HUES6 (cell line): ENCODE measurements around the gene CAMK1D.

Source experiments
- H3K27ac ChIP-seq: 2 replicates; pipeline ENCODE4 v1.7.0; 2013; ENCODE audit warnings: low read depth, mild to moderate bottlenecking, low read length, inconsistent platforms
- H3K27me3 ChIP-seq: 2 replicates; pipeline ENCODE4 v1.6.1; 2013; ENCODE audit warnings: low read length; ENCODE audit not compliant: control insufficient read depth, insufficient read depth
- H3K36me3 ChIP-seq: 2 replicates; pipeline ENCODE4 v1.6.1; 2013; ENCODE audit warnings: low read length; ENCODE audit not compliant: control insufficient read depth, insufficient read depth
- H3K4me1 ChIP-seq: 2 replicates; pipeline ENCODE4 v1.6.1; 2013; ENCODE audit warnings: low read length; ENCODE audit not compliant: control insufficient read depth, insufficient read depth
- H3K4me3 ChIP-seq: 2 replicates; pipeline ENCODE4 v1.5.1; 2013; ENCODE audit warnings: low read depth, low read length
- H3K9ac ChIP-seq: one replicate; pipeline ENCODE4 v1.6.1; 2013; ENCODE audit warnings: mild to moderate bottlenecking, low read length
- H3K9me3 ChIP-seq: 2 replicates; pipeline ENCODE4 v1.6.1; 2013; ENCODE audit warnings: low read depth, low read length; ENCODE audit not compliant: control insufficient read depth, insufficient read depth

CAMK1D gene

DNA sequence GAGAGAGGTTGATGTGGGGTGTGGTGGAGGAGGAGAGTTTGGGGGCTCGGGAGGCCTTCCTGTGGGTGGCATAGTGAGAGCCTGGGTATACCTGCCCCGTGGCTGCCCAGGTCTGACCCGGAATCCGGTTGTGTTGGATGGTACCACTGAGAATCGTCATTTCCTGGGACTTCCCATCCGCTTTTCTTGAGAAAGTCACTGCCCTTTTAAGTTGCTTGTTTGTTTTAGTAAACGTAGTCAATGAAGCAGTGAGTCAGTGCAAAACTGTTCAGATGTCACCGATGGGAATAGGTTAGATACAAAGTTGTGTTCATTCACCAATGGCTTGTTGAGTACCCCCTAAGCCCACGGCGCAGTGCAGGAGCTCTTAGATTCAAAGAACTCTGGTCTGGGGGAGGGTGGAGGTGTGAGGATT lies 285.8 kb downstream of the CAMK1D start:
- no peaks in the 10 kb centered on the region for H3K27me3 ChIP-seq
- no peak overlapping the region for H3K4me3 ChIP-seq
- H3K9me3 ChIP-seq: peaks cover 18% of the 10 kb centered on the region
- no peaks in the 10 kb centered on the region for H3K36me3 ChIP-seq
- H3K9ac ChIP-seq: no peak overlapping the region
- H3K27ac ChIP-seq: no peak overlapping the region
- H3K4me1 ChIP-seq: peaks cover 19% of the 10 kb centered on the region

DNA sequence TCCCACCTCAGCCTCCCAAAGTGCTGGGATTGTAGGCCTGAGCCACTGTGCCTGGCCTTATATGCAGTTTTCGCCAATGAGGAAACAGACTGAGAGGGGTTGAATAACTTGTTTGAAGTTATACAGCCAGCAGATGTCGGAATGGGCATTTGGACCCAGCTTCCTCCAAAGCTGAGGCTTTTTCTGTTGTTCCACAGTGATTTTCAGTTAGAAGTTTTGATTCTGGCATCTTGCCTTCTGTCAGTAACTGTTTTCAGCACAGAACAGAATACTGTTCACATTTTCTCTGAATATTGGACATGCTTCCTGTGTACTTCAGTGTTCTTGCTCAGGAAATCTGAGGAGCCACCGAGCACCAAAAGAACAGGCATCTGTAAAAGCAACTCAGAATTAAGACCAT lies 287.2 kb downstream of the CAMK1D start:
- no peak overlapping the region for H3K4me3 ChIP-seq
- H3K4me1 ChIP-seq: peaks cover 19% of the 10 kb centered on the region
- no peak overlapping the region for H3K27ac ChIP-seq
- no peaks in the 10 kb centered on the region for H3K36me3 ChIP-seq
- H3K9me3 ChIP-seq: peaks cover 7% of the 10 kb centered on the region
- no peak overlapping the region for H3K9ac ChIP-seq
- H3K27me3 ChIP-seq: no peaks in the 10 kb centered on the region

DNA sequence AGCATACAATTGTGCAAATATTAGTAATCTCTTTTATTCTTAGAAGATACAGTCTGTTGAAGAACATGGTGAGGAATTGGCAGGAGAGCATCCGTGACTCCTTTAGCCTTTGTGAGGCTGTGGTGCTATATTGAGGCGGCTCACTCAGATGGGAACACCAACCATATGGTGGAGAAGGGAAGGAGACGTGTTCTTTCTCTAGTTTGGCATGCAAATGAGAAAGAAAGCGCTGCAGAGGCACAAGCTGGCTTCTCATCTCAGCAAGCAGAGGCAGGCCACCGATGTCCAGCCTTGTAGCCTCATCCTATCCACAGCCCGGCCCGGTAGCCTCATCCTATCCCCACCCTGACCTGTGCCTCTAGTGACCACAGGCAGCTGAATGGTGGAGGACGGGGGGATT lies 288.3 kb downstream of the CAMK1D start:
- no peaks in the 10 kb centered on the region for H3K27me3 ChIP-seq

DNA sequence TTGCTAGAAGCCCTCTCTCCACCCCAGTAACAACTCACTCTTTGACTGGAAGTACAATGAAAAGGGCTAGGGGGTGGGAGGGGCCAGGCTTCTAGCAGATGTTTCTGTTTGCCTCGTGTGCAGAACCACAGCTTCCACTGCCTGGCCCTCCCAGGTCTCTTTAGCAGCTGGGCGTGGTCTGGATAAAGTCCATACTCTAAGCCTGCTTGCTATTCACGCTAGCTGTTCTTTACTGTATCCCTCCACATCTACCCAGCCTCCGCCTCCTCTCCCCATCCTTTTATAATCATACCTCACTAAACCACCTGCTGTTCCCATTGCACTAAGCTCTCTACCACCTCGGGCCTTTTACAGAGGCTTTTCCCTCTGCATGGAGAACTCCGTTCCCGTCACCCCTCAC lies 288.8 kb downstream of the CAMK1D start:
- H3K27ac ChIP-seq: no peak overlapping the region
- no peaks in the 10 kb centered on the region for H3K27me3 ChIP-seq
- H3K4me3 ChIP-seq: no peak overlapping the region
- no peaks in the 10 kb centered on the region for H3K9me3 ChIP-seq
- H3K36me3 ChIP-seq: no peaks in the 10 kb centered on the region
- peaks cover 19% of the 10 kb centered on the region for H3K4me1 ChIP-seq
- no peak overlapping the region for H3K9ac ChIP-seq

More for the DNA sequence above, 288.3 kb downstream of the CAMK1D start:
- peaks cover 19% of the 10 kb centered on the region for H3K4me1 ChIP-seq
- H3K4me3 ChIP-seq: no peak overlapping the region
- H3K27ac ChIP-seq: no peak overlapping the region
- no peak overlapping the region for H3K9ac ChIP-seq
- H3K9me3 ChIP-seq: no peaks in the 10 kb centered on the region
- H3K36me3 ChIP-seq: no peaks in the 10 kb centered on the region

DNA sequence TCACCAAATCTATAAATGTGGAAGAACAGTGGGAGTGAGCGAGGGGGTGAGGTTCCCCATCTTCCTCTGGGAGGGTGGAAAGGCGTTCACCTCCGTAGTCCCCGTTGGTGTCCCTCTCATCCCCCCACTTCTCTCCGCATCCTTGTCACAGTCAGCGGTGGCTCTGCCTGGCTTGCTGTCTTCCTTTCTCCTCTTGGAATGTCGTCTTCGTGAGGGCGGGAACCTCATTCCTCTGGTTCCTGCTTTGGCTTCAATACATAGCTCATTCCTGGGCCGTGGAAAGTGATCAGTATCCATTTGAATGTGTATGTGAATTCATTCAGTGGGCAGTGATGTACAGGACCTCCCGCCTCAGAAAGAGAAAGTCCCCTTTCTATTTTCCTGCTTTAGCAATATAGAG lies 289.4 kb downstream of the CAMK1D start:
- H3K27ac ChIP-seq: no peak overlapping the region
- no peaks in the 10 kb centered on the region for H3K36me3 ChIP-seq
- no peaks in the 10 kb centered on the region for H3K9me3 ChIP-seq
- no peaks in the 10 kb centered on the region for H3K27me3 ChIP-seq
- peak overlapping the region; percentile 29; the same call in 1 of the 2 replicates for H3K4me3 ChIP-seq
- H3K4me1 ChIP-seq: peaks cover 19% of the 10 kb centered on the region
- H3K9ac ChIP-seq: peak overlapping the region; percentile 21

DNA sequence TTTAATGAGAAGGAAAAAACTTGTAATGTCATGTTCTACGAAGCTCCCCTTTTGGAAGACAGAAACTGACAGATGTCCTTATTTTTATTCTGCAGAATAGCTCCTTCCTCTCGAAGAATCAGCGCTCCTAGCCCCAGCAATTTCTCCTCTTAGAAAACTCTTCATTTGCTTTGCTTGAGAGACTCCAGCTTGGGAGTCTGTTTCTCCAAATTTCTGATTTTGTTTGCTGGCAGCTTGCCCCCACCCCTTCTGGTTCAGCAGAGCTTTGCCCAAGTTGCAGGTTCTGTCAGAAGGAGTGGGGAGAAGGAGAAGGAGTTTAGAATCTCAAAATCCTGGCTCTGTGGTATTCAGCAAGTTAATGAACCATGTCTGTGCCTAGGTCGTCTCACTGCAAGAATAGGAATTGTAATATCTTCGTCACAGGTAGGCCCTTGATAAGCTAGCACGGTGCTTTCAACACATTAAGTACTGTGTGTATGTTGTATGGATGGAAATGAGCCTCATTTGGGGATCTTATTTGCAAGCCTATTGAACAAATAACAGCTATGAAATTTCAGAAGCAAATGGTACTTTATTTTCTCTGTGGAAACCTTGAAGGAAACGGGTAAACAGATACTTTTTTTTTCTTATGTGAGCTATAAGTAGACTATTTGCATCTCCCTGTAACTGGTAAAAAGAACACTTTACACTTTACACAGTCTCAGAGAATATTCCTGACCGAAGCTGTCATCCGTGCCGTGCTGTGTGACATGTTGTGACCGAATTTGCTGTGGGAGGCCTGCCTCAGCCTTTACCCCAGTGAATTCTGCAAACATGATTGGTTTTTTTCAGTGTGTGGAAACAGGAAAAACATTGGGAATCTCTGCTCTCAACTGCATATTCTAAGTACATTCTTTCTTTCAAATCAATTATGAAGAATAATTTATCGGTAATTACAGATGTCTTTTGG lies 290.9 kb downstream of the CAMK1D start:
- no peak overlapping the region for H3K9ac ChIP-seq
- H3K9me3 ChIP-seq: no peaks in the 10 kb centered on the region
- no peaks in the 10 kb centered on the region for H3K36me3 ChIP-seq
- no peak overlapping the region for H3K27ac ChIP-seq
- H3K4me3 ChIP-seq: no peak overlapping the region
- H3K4me1 ChIP-seq: peaks cover 19% of the 10 kb centered on the region
- H3K27me3 ChIP-seq: no peaks in the 10 kb centered on the region

DNA sequence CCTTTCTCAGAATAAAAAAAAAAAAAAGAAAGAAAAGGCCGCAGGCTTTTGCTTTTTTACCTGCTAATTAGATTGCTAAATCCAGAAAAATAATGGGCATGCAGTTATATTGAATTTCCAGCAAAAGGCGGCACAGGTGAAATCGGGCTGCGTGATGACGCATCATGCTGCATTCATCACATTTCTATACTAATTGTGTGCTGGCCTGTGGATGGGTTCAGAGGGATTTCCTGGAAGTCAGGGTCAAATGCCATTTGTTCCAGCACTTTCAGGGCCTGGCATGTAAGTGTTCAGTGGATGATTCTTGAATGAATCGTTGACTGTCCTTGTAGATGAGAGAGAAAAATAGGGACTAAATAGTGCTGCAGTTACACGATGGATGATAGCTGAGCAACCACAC lies 292.7 kb downstream of the CAMK1D start:
- H3K27ac ChIP-seq: no peak overlapping the region
- no peaks in the 10 kb centered on the region for H3K9me3 ChIP-seq
- no peaks in the 10 kb centered on the region for H3K27me3 ChIP-seq
- no peak overlapping the region for H3K9ac ChIP-seq
- H3K4me3 ChIP-seq: no peak overlapping the region
- peaks cover 19% of the 10 kb centered on the region for H3K4me1 ChIP-seq
- no peaks in the 10 kb centered on the region for H3K36me3 ChIP-seq

DNA sequence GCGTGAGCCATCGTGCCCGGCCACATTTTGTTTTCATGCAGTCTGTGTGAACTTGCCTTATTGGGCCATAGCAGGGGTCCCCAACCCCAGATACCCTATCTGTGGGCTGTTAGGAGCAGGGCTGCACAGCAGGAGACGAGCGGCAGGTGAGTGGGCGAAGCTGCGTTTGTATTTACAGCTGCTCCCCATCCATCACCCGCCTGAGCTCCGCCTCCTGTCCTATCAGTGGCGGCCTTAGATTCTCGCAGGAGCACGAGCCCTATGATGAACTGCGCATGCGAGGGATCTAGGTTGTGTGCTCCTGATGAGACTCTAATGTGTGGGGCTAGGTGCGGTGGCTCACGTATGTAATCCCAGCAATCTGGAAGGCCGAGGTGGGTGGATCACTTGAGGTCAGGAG lies 293.9 kb downstream of the CAMK1D start:
- peaks cover 7% of the 10 kb centered on the region for H3K4me1 ChIP-seq
- no peaks in the 10 kb centered on the region for H3K27me3 ChIP-seq
- H3K9me3 ChIP-seq: no peaks in the 10 kb centered on the region
- no peak overlapping the region for H3K9ac ChIP-seq
- no peak overlapping the region for H3K27ac ChIP-seq
- H3K4me3 ChIP-seq: no peak overlapping the region
- H3K36me3 ChIP-seq: no peaks in the 10 kb centered on the region

DNA sequence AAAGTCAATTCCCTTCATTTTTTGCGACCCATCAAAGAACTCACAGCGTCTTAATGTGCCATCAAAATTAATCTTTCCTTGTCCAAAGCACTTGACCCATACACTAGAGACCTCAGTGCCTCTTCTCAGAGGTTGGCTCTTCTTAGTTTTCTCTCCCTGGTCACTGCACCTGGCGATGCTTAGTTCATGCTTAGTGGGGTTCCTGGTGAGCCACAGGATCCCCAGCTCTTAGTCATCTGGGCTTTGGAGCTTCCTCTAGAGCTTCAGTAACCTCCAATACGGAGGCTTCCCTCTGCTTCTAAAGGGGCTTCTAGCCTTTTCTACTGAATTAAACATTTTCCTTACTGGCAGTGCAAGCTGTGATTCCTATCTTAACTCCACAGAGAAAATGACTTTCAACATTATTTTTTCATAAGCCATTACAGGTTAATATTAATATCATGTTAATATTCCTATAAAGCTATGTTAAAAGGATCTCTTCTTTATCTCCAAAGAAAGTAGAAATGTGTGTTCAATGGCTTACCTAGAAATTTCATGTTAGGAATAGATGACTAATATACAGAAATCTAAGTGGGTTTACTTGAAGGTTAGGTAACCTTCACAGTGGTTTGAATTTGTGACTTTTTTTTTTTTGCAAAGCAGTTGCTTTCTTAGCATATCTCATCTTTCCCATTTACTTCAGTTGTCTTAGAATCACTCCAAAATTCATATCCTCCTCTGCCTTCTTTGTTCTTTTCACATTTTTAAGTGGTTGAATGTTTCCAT lies 295.2 kb downstream of the CAMK1D start:
- H3K27me3 ChIP-seq: no peaks in the 10 kb centered on the region
- H3K9ac ChIP-seq: no peak overlapping the region
- no peaks in the 10 kb centered on the region for H3K36me3 ChIP-seq
- no peaks in the 10 kb centered on the region; the same call in 1 of the 2 replicates for H3K4me1 ChIP-seq
- no peak overlapping the region for H3K27ac ChIP-seq
- H3K4me3 ChIP-seq: no peak overlapping the region
- H3K9me3 ChIP-seq: no peaks in the 10 kb centered on the region

DNA sequence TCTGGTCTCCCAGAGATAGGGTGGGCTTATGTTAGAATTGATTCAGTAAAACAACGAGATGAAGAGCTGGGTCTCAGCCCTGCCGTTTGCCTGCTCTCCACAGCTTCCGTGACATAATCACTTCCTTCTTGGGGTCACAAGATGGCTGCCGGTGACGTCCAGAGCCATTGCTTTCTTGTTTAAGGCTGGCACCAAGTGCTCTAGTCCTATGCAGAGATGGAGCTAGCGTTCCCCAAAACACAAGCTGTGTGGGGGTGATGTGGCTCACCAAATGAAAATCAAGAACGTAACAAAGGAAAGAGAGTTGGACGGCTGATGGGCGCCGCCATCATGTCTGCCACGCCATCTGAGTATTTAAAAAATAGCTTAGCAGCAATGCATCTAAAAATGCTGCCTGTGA lies 296.1 kb downstream of the CAMK1D start:
- H3K9ac ChIP-seq: no peak overlapping the region
- no peaks in the 10 kb centered on the region for H3K9me3 ChIP-seq
- H3K4me1 ChIP-seq: no peaks in the 10 kb centered on the region
- no peak overlapping the region for H3K4me3 ChIP-seq
- H3K27ac ChIP-seq: no peak overlapping the region
- no peaks in the 10 kb centered on the region for H3K36me3 ChIP-seq
- no peaks in the 10 kb centered on the region for H3K27me3 ChIP-seq

DNA sequence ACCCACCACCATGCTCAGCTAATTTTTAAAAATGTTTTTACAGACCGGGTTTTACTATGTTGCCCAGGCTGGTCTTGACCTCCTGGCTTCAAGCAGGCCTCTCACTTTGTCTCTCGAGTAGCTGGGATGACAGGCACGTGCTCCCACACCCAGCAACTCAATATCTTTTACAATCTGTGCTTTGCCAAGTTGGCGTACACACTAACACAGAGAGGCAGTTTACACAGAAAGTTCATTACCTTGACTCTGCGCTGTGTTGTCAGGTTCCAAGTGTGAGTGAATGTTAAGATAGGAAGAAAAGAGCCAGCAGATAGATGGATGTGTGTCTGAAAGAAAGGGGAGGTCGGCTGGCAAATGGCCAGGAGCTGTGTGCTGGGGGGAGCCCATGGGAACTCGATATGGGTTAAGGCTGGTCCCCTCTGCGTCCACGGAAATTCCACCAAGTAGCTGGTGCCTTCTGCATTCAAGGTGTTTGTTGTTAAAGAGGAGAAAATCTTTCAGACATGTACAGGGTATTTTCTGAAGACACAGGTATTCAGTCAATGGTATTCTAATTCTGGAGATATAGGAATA lies 299.8 kb downstream of the CAMK1D start:
- Histone ChIP-seq H3K27ac (no peak overlapping the region), H3K4me1 (no peaks in the 10 kb centered on the region), H3K9ac (no peak overlapping the region), H3K9me3 (peaks cover 10% of the 10 kb centered on the region), H3K36me3 (no peaks in the 10 kb centered on the region), H3K27me3 (no peaks in the 10 kb centered on the region), H3K4me3 (no peak overlapping the region)
